H1 (cell line): ENCODE measurements around the gene AREG. TPM values are rescaled to one million over a fixed set of nuclear protein-coding genes. Genes with fewer than 3 reads are reported as not detected.

Source experiments
- CTCF ChIA-PET: fragments of 300-600 bp; sonication (Branson Sonifier 250); formaldehyde crosslinking; loops from one replicate; lab custom pipeline; 2021; ENCODE audit not compliant: partially characterized antibody; lab: Charles Lee
- POLR2A ChIA-PET: fragments of 300-600 bp; sonication (Branson Sonifier 250); formaldehyde crosslinking; loops from one replicate; lab custom pipeline; 2021; ENCODE audit warnings: inconsistent platforms; ENCODE audit not compliant: partially characterized antibody; lab: Charles Lee
- DNase-seq, 2 experiments: peaks; one replicate each; pipeline versions ENCODE4 v3.0.0 to v3.0.0-alpha.2; 2010 to 2022; ENCODE audit warnings: low spot score in 2 of 2, low read depth in 1 of 2, mixed read lengths in 1 of 2
- FAIRE-seq: peaks from 2 replicates; lab custom pipeline; 2011; peaks lifted over from hg19 to GRCh38; lab: Jason Lieb, UNC
- H2AFZ ChIP-seq: 2 replicates; pipeline ENCODE4 v1.8.1; 2012; ENCODE audit warnings: low read length, inconsistent platforms
- H2AK5ac ChIP-seq: 2 replicates; pipeline ENCODE4 v1.6.1; 2013; ENCODE audit warnings: low read depth, low read length
- H2BK120ac ChIP-seq: replicated peaks from 2 replicates; pipeline ENCODE3; 2013; ENCODE audit warnings: low read depth, low read length, inconsistent platforms
- H2BK12ac ChIP-seq: 2 replicates; pipeline ENCODE4 v1.6.1; 2013; ENCODE audit warnings: low read depth, low read length
- H2BK15ac ChIP-seq: 2 replicates; pipeline ENCODE4 v1.6.1; 2013; ENCODE audit warnings: low read length
- H2BK20ac ChIP-seq: 2 replicates; pipeline ENCODE4 v1.6.1; 2013; ENCODE audit warnings: low read length
- H2BK5ac ChIP-seq: 2 replicates; pipeline ENCODE4 v1.6.1; 2013; ENCODE audit warnings: low read depth, low read length
- H3K14ac ChIP-seq: 2 replicates; pipeline ENCODE4 v1.6.1; 2013; ENCODE audit warnings: inconsistent platforms; ENCODE audit not compliant: insufficient read length
- H3K18ac ChIP-seq: 2 replicates; pipeline ENCODE4 v1.6.1; 2013; ENCODE audit warnings: low read length; ENCODE audit errors: extremely low read depth
- H3K23ac ChIP-seq: 2 replicates; pipeline ENCODE4 v1.6.1; 2013; ENCODE audit warnings: inconsistent platforms; ENCODE audit not compliant: insufficient read length
- H3K23me2 ChIP-seq: 2 replicates; pipeline ENCODE4 v1.6.1; 2013; ENCODE audit warnings: low read depth, low read length
- H3K27ac ChIP-seq: 2 replicates; pipeline ENCODE4 v1.6.1; 2011; ENCODE audit warnings: low read depth, low read length, inconsistent platforms
- H3K27me3 ChIP-seq, 4 experiments: replicated peaks in 1 of 4; 1 replicate in 1 of 4; 2 replicates in 3 of 4; pipeline versions ENCODE4 v1.6.1 to v1.8.1; 2011 to 2013; ENCODE audit warnings: low read length in 3 of 4, mild to moderate bottlenecking in 3 of 4, inconsistent platforms in 2 of 4, mixed read lengths in 2 of 4, moderate library complexity in 1 of 4; ENCODE audit not compliant: control insufficient read depth in 3 of 4, insufficient read depth in 3 of 4; ENCODE audit errors: extremely low read depth in 1 of 4
- H3K36me3 ChIP-seq, 4 experiments: 2 replicates each; pipeline versions ENCODE4 v1.6.1 to v1.8.1; 2011 to 2013; ENCODE audit warnings: mild to moderate bottlenecking in 4 of 4, low read length in 3 of 4, moderate library complexity in 2 of 4, control low read depth in 1 of 4, inconsistent platforms in 1 of 4; ENCODE audit not compliant: insufficient read depth in 4 of 4, control insufficient read depth in 2 of 4
- H3K4ac ChIP-seq: replicated peaks from 2 replicates; pipeline ENCODE3; 2013; ENCODE audit warnings: low read length, low read depth, mixed read lengths, inconsistent platforms; ENCODE audit not compliant: insufficient read length
- H3K4me1 ChIP-seq, 4 experiments: replicated peaks in 1 of 4; 1 replicate in 1 of 4; 2 replicates in 3 of 4; pipeline versions ENCODE4 v1.6.1 to v1.8.1; 2011 to 2013; ENCODE audit warnings: low read length in 3 of 4, inconsistent platforms in 2 of 4, mixed read lengths in 1 of 4; ENCODE audit not compliant: insufficient read depth in 4 of 4, control insufficient read depth in 3 of 4
- H3K4me2 ChIP-seq, 2 experiments: 2 replicates each; pipeline versions ENCODE4 v1.6.1 to v1.8.1; 2011 to 2013; ENCODE audit warnings: low read depth in 2 of 2, low read length in 2 of 2, control low read depth in 1 of 2, inconsistent platforms in 1 of 2, mild to moderate bottlenecking in 1 of 2; ENCODE audit not compliant: insufficient read depth in 1 of 2
- H3K4me3 ChIP-seq, 4 experiments: fragments of 200-600, 300-600 bp in 1 of 4; sonication (generic), shearing (Covaris generic), sonication (Bioruptor Twin) in 1 of 4; 2 replicates each; pipeline versions ENCODE4 v1.5.1 to v1.8.1; 2011 to 2016; ENCODE audit warnings: low read length in 4 of 4, low read depth in 3 of 4, control low read depth in 2 of 4, inconsistent platforms in 2 of 4, mild to moderate bottlenecking in 2 of 4, mixed read lengths in 1 of 4, moderate library complexity in 1 of 4; ENCODE audit not compliant: insufficient read depth in 2 of 4; ENCODE audit errors: extremely low read depth in 1 of 4
- H3K56ac ChIP-seq: replicated peaks from 2 replicates; pipeline ENCODE3; 2013; ENCODE audit warnings: low read depth, mild to moderate bottlenecking, mixed read lengths, low read length, inconsistent platforms; ENCODE audit not compliant: insufficient read length
- H3K79me1 ChIP-seq: 2 replicates; pipeline ENCODE4 v1.6.1; 2013; ENCODE audit warnings: low read depth, low read length, control low read depth
- H3K79me2 ChIP-seq, 2 experiments: 2 replicates each; pipeline versions ENCODE4 v1.6.1 to v1.8.1; 2012 to 2013; ENCODE audit warnings: low read length in 2 of 2, mild to moderate bottlenecking in 2 of 2, inconsistent platforms in 1 of 2; ENCODE audit not compliant: insufficient read depth in 2 of 2, control insufficient read depth in 1 of 2
- H3K9ac ChIP-seq, 4 experiments: replicated peaks in 1 of 4; 1 replicate in 1 of 4; 2 replicates in 3 of 4; pipeline versions ENCODE4 v1.6.1 to v1.8.1; 2011 to 2013; ENCODE audit warnings: low read depth in 3 of 4, low read length in 3 of 4, control low read depth in 2 of 4, mild to moderate bottlenecking in 2 of 4, moderate library complexity in 2 of 4, inconsistent platforms in 1 of 4; ENCODE audit errors: extremely low read depth in 1 of 4
- H3K9me3 ChIP-seq, 2 experiments: 2 replicates each; pipeline versions ENCODE4 v1.6.1 to v1.8.1; 2012 to 2013; ENCODE audit warnings: mild to moderate bottlenecking in 2 of 2, moderate library complexity in 2 of 2, control low read depth in 1 of 2, inconsistent platforms in 1 of 2, low read depth in 1 of 2, low read length in 1 of 2, mixed read lengths in 1 of 2; ENCODE audit not compliant: insufficient read depth in 2 of 2
- H4K20me1 ChIP-seq, 2 experiments: replicated peaks in 1 of 2; 2 replicates each; pipeline versions ENCODE3 to v1.8.1; 2011 to 2013; ENCODE audit warnings: inconsistent platforms in 2 of 2, low read length in 2 of 2, mild to moderate bottlenecking in 1 of 2; ENCODE audit not compliant: insufficient read depth in 2 of 2, control insufficient read depth in 1 of 2
- H4K5ac ChIP-seq: 2 replicates; pipeline ENCODE4 v1.6.1; 2013; ENCODE audit warnings: low read length, low read depth, mixed read lengths, inconsistent platforms; ENCODE audit not compliant: insufficient read length
- H4K8ac ChIP-seq: 2 replicates; pipeline ENCODE4 v1.8.0; 2013; ENCODE audit warnings: mild to moderate bottlenecking, moderate library complexity, low read length, inconsistent platforms; ENCODE audit not compliant: insufficient read depth; ENCODE audit errors: extremely low read depth
- H4K91ac ChIP-seq: replicated peaks from 2 replicates; pipeline ENCODE3; 2013; ENCODE audit warnings: low read length, mixed read lengths, inconsistent platforms; ENCODE audit not compliant: insufficient read length
- BACH1 ChIP-seq: IDR thresholded peaks from 2 replicates; pipeline ENCODE4 v1.6.1; 2012; ENCODE audit warnings: low read length, improper control_type of control experiment
- BRCA1 ChIP-seq: IDR thresholded peaks from 2 replicates; pipeline ENCODE4 v1.6.1; 2012; ENCODE audit warnings: low read depth, low read length, improper control_type of control experiment
- CEBPB ChIP-seq: IDR thresholded peaks from 2 replicates; pipeline ENCODE4 v1.6.1; 2012; ENCODE audit warnings: low read depth, low read length
- FOSL1 ChIP-seq: IDR thresholded peaks from 2 replicates; pipeline ENCODE4 v1.6.1; 2011; ENCODE audit warnings: mild to moderate bottlenecking, low read depth, low read length, moderate library complexity; ENCODE audit not compliant: insufficient read depth
- HDAC2 ChIP-seq, 2 experiments: fragments of 300-600 bp in 1 of 2; sonication (generic) in 1 of 2; IDR thresholded peaks; 2 replicates each; pipeline ENCODE4 v1.6.1; 2011 to 2012; ENCODE audit warnings: low read depth in 2 of 2, low read length in 2 of 2, mild to moderate bottlenecking in 2 of 2, moderate library complexity in 2 of 2, borderline replicate concordance in 1 of 2, inconsistent platforms in 1 of 2
- JUND ChIP-seq: IDR thresholded peaks from 2 replicates; pipeline ENCODE4 v1.6.1; 2011; ENCODE audit warnings: mild to moderate bottlenecking, improper control_type of control experiment, low read length
- KDM5A ChIP-seq: fragments of 200-600 bp; IDR thresholded peaks from 2 replicates; pipeline ENCODE4 v1.7.1; 2012; ENCODE audit warnings: mild to moderate bottlenecking, low read length, inconsistent platforms, mixed read lengths
- POU5F1 ChIP-seq: IDR thresholded peaks from 2 replicates; pipeline ENCODE4 v1.6.1; 2011; ENCODE audit warnings: low read depth, mild to moderate bottlenecking, low read length, moderate library complexity
- RBBP5 ChIP-seq: IDR thresholded peaks from 2 replicates; pipeline ENCODE4 v1.7.1; 2012; ENCODE audit warnings: low read depth, mild to moderate bottlenecking, inconsistent platforms, low read length, moderate library complexity, borderline replicate concordance
- SAP30 ChIP-seq: fragments of 300-600 bp; sonication (generic); IDR thresholded peaks from 2 replicates; pipeline ENCODE4 v1.7.1; 2012; ENCODE audit warnings: low read length, moderate library complexity, mild to moderate bottlenecking, inconsistent platforms; ENCODE audit not compliant: insufficient read depth, insufficient replicate concordance
- SIX5 ChIP-seq: IDR thresholded peaks from 2 replicates; pipeline ENCODE4 v1.6.1; 2011; ENCODE audit warnings: mild to moderate bottlenecking, low read depth, low read length
- SP1 ChIP-seq: IDR thresholded peaks from 2 replicates; pipeline ENCODE4 v1.6.1; 2011; ENCODE audit warnings: low read depth, low read length
- SP4 ChIP-seq: IDR thresholded peaks from 2 replicates; pipeline ENCODE4 v1.6.1; 2012; ENCODE audit warnings: low read length, inconsistent platforms
- WGBS, 2 experiments: shearing (Covaris generic) in 1 of 2; methylation state at CpG; one replicate each; pipeline versions ENCODE4 v1.1.6 to v1.1.7; 2013 to 2015; ENCODE audit warnings: low lambda C conversion rate in 2 of 2, mixed read lengths in 2 of 2, inconsistent platforms in 1 of 2, low coverage in 1 of 2, missing lambda C conversion rate in 1 of 2; ENCODE audit not compliant: insufficient replicate concordance in 2 of 2, insufficient coverage in 1 of 2, insufficient read length in 1 of 2; ENCODE audit errors: extremely low coverage in 1 of 2, missing lambda C conversion rate in 1 of 2; 5-methylcytosine and 5-hydroxymethylcytosine counted together
- polyA plus RNA-seq, 7 experiments: library from polyadenylated mRNA; depleted of rRNA in 3 of 7; stranded (reverse) in 5 of 7; unstranded in 2 of 7; fragments of >200 nt in 5 of 7; fragments of 200-250 nt in 2 of 7; gene quantifications; 1 replicate in 5 of 7; 2 replicates in 1 of 7; 4 replicates in 1 of 7; pipeline versions ENCODE4 v1.2.1 to v1.2.3, GENCODE V29; 2011 to 2013; ENCODE audit warnings: missing spikeins in 2 of 7, mixed read lengths in 2 of 7
- total RNA-seq: library from RNA; stranded (reverse); fragmentation: NEBNext Ultra II Directional; extraction: Animal tissue kit (Norgen Biotek cat#: 25700); gene quantifications from 2 replicates; pipeline ENCODE4 v1.2.1, GENCODE V29; 2021
- TF ChIP-seq, protein P1 (sequence below): IDR thresholded peaks from 2 replicates; pipeline ENCODE4 v1.6.1; 2012; ENCODE audit warnings: inconsistent platforms

Gene AREG
- total and polyA plus RNA-seq, 2 of the 8 experiments (the other 6 are each of a cell fraction or from before 2014, with no cell fraction given), result not detected

DNA sequence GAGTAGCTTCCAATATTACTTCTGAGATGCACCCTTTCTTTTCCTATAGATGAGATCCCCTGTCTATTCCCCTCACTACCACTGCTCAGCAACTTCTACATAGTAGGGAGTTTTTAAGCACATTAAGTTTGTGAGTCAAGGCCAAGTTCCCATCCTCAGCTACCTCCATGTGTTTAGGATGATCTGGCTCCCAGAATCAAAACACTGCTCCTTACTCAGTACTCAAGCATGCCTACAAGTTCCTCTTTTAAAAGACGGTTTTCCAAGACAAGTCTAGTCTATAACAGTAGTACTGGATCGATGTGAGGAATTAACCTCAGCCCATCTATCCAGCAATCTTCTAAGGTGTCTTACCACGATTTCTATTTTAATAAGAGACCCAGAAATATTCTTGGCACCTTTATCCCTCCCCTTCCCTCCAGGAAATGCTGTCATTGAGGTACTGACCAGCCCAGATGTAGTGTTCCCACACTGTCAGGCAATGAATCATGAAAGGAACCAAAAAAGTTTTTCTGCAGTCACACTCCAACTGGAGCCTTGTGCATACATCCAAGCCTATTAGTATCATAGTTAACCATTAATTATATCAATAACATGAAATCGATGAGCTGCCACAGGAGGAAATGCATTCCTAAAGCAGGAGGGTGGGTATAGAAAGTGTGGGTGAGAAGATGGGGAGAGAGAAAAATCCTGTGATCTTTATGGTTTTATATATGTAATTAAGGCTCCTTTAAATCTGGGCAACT lies 29.6 kb downstream of the AREG start:
- H3K9ac ChIP-seq, result no peak overlapping the region
- H3K27ac ChIP-seq, result no peak overlapping the region
- H2AFZ ChIP-seq, result no peak overlapping the region
- H2AK5ac ChIP-seq, result no peak overlapping the region
- H3K23me2 ChIP-seq, result no peaks in the 10 kb centered on the region; the same call in 1 of the 2 replicates
- H2BK12ac ChIP-seq, result no peak overlapping the region
- FAIRE-seq, result no peak
- H2BK5ac ChIP-seq, result no peak overlapping the region
- H4K5ac ChIP-seq, result no peak overlapping the region
- H3K4me1 ChIP-seq, result no peaks in the 10 kb centered on the region
- H3K9me3 ChIP-seq, result no peaks in the 10 kb centered on the region
- no peak for DNase-seq
- H3K4me2 ChIP-seq, result no peak overlapping the region
- H2BK20ac ChIP-seq, result no peak overlapping the region
- H3K14ac ChIP-seq, result no peak overlapping the region
- H2BK120ac ChIP-seq, result no peak overlapping the region
- H3K36me3 ChIP-seq, result no peaks in the 10 kb centered on the region
- H4K8ac ChIP-seq, result no peak overlapping the region
- no peak overlapping the region for H3K4me3 ChIP-seq
- H3K23ac ChIP-seq, result no peak overlapping the region
- H3K56ac ChIP-seq, result no peak overlapping the region
- no peak overlapping the region for H3K4ac ChIP-seq
- no peaks in the 10 kb centered on the region for H3K79me1 ChIP-seq
- H4K20me1 ChIP-seq, result no peaks in the 10 kb centered on the region
- no peak overlapping the region for H2BK15ac ChIP-seq
- CTCF ChIA-PET, result interaction anchor here (0.7 to 1.5 kb wide), 2 partner anchors 13 to 77 kb away, joined by 3 to 4 read pairs; no protein-coding TSS in a partner anchor
- WGBS, 2 experiments, result 87% methylated on average over 4 of the region's 4 CpGs; no CpG with 5 or more reads in 1 of the 2 experiments
- no peak overlapping the region for H4K91ac ChIP-seq
- no peaks in the 10 kb centered on the region for H3K27me3 ChIP-seq
- no peak overlapping the region for H3K18ac ChIP-seq
- POLR2A ChIA-PET, result no interaction called here
- H3K79me2 ChIP-seq, result no peaks in the 10 kb centered on the region
- TF ChIP-seq CEBPB (no peak), SP1 (no peak), HDAC2 (IDR thresholded peaks at IDR 0.05; ENCODE audit: borderline replicate concordance in 1 of 2, low read depth in 2 of 2, low read length in 2 of 2) (no peak), SAP30 (no peak), SIX5 (no peak), FOSL1 (no peak), RBBP5 (no peak), SP4 (no peak), BACH1 (no peak), KDM5A (no peak), POU5F1 (no peak), JUND (no peak), BRCA1 (no peak)
- TF ChIP-seq, protein P1, sequence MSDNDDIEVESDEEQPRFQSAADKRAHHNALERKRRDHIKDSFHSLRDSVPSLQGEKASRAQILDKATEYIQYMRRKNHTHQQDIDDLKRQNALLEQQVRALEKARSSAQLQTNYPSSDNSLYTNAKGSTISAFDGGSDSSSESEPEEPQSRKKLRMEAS, result no peak
